Duodenal mucosa (tissue), 2 donors: Measurements from ENCODE around the gene PDCD10.

Experiments used
- H3K27ac ChIP-seq: one replicate; pipeline ENCODE4 v1.7.0; 2013; ENCODE audit warnings: low read depth, low read length
- H3K27me3 ChIP-seq, 2 donors: one replicate each; pipeline ENCODE4 v1.7.0; 2013; ENCODE audit warnings: low read length in 2 of 2, control low read depth in 1 of 2; ENCODE audit not compliant: insufficient read depth in 2 of 2, control insufficient read depth in 1 of 2
- H3K36me3 ChIP-seq, 2 donors: one replicate each; pipeline ENCODE4 v1.7.0; 2013; ENCODE audit warnings: low read length in 2 of 2, control low read depth in 1 of 2; ENCODE audit not compliant: insufficient read depth in 2 of 2, control insufficient read depth in 1 of 2
- H3K4me1 ChIP-seq, 2 donors: one replicate each; pipeline ENCODE4 v1.7.0; 2013; ENCODE audit warnings: low read length in 2 of 2, control low read depth in 1 of 2; ENCODE audit not compliant: insufficient read depth in 2 of 2, control insufficient read depth in 1 of 2
- H3K4me3 ChIP-seq, 2 donors: one replicate each; pipeline ENCODE4 v1.7.0; 2013; ENCODE audit warnings: low read length in 2 of 2, low read depth in 1 of 2
- H3K9ac ChIP-seq, 2 donors: one replicate each; pipeline ENCODE4 v1.7.0; 2013; ENCODE audit warnings: low read length in 2 of 2, low read depth in 1 of 2
- H3K9me3 ChIP-seq, 2 donors: one replicate each; pipeline ENCODE4 v1.7.0; 2013; ENCODE audit warnings: low read length in 2 of 2, control low read depth in 1 of 2; ENCODE audit not compliant: control insufficient read depth in 1 of 2

Gene PDCD10

GRCh38 chr3:167735233-167736138 is 794 bp upstream of the PDCD10 start, which contains the start of gene SERPINI1:
TSS of gene SERPINI1 (plus strand) at chr3:167735721. CDS start at chr3:167789129, 53,408 bp downstream.
- Histone ChIP-seq H3K27me3 (no peaks in the 10 kb centered on the region), H3K4me1 (peaks cover 18 to 25% of the 10 kb centered on the region in 2 donors), H3K4me3 (peak within 1 kb of the TSS; percentile 91 to 97), H3K36me3 (no peaks in the 10 kb centered on the region), H3K27ac (peak within 1 kb of the TSS; percentile 93), H3K9me3 (no peaks in the 10 kb centered on the region), H3K9ac (peak within 1 kb of the TSS; percentile 71 to 92)

GRCh38 chr3:167733961-167734497 is 663 bp downstream of the PDCD10 start:
- Histone ChIP-seq H3K27me3 (no peaks in the 10 kb centered on the region), H3K9ac (peak overlapping the region; percentile 66 to 92), H3K36me3 (no peaks in the 10 kb centered on the region), H3K4me3 (peak overlapping the region; percentile 91 to 97), H3K27ac (peak overlapping the region; percentile 93), H3K9me3 (no peaks in the 10 kb centered on the region), H3K4me1 (peaks cover 18 to 31% of the 10 kb centered on the region in 2 donors)

GRCh38 chr3:167732313-167733065 is 2.2 kb downstream of the PDCD10 start:
- H3K9ac ChIP-seq, result no peak overlapping the region
- no peaks in the 10 kb centered on the region for H3K9me3 ChIP-seq
- H3K4me3 ChIP-seq, result no peak overlapping the region
- H3K27ac ChIP-seq, result no peak overlapping the region
- peaks cover 27 to 45% of the 10 kb centered on the region in 2 donors for H3K4me1 ChIP-seq
- no peaks in the 10 kb centered on the region for H3K36me3 ChIP-seq
- no peaks in the 10 kb centered on the region for H3K27me3 ChIP-seq

GRCh38 chr3:167731393-167731792 is 3.3 kb downstream of the PDCD10 start:
- Histone ChIP-seq H3K9me3 (no peaks in the 10 kb centered on the region), H3K9ac (no peak overlapping the region), H3K4me3 (no peak overlapping the region), H3K27ac (no peak overlapping the region), H3K4me1 (peaks cover 32 to 51% of the 10 kb centered on the region in 2 donors), H3K36me3 (no peaks in the 10 kb centered on the region), H3K27me3 (no peaks in the 10 kb centered on the region)

GRCh38 chr3:167729591-167729990 is 5.1 kb downstream of the PDCD10 start:
- Histone ChIP-seq H3K36me3 (no peaks in the 10 kb centered on the region), H3K4me3 (no peak overlapping the region), H3K9me3 (no peaks in the 10 kb centered on the region), H3K4me1 (peaks cover 29 to 46% of the 10 kb centered on the region in 2 donors), H3K27ac (no peak overlapping the region), H3K9ac (no peak overlapping the region), H3K27me3 (no peaks in the 10 kb centered on the region)

GRCh38 chr3:167728632-167729323 is 5.9 kb downstream of the PDCD10 start:
- Histone ChIP-seq H3K9ac (no peak overlapping the region), H3K4me1 (peaks cover 27 to 48% of the 10 kb centered on the region in 2 donors), H3K4me3 (no peak overlapping the region), H3K36me3 (no peaks in the 10 kb centered on the region), H3K9me3 (no peaks in the 10 kb centered on the region), H3K27me3 (no peaks in the 10 kb centered on the region), H3K27ac (no peak overlapping the region)

GRCh38 chr3:167728176-167728575 is 6.5 kb downstream of the PDCD10 start:
- Histone ChIP-seq H3K9me3 (no peaks in the 10 kb centered on the region), H3K4me1 (peaks cover 27 to 48% of the 10 kb centered on the region in 2 donors), H3K36me3 (no peaks in the 10 kb centered on the region), H3K4me3 (no peak overlapping the region), H3K9ac (no peak overlapping the region), H3K27me3 (no peaks in the 10 kb centered on the region), H3K27ac (no peak overlapping the region)

GRCh38 chr3:167723872-167724271 is 10.8 kb downstream of the PDCD10 start:
- no peaks in the 10 kb centered on the region for H3K27me3 ChIP-seq
- no peak overlapping the region for H3K27ac ChIP-seq
- no peak overlapping the region for H3K9ac ChIP-seq
- H3K4me1 ChIP-seq, result peaks cover 23 to 35% of the 10 kb centered on the region in 2 donors
- H3K36me3 ChIP-seq, result peaks cover under 1 to 6% of the 10 kb centered on the region in 2 donors
- no peak overlapping the region for H3K4me3 ChIP-seq
- no peaks in the 10 kb centered on the region for H3K9me3 ChIP-seq

- H3K4me3 ChIP-seq, result no peak overlapping the region
- no peaks in the 10 kb centered on the region for H3K27me3 ChIP-seq
- peaks cover 7 to 14% of the 10 kb centered on the region in 2 donors for H3K36me3 ChIP-seq
- no peak overlapping the region for H3K27ac ChIP-seq
- H3K9ac ChIP-seq, result no peak overlapping the region
- no peaks in the 10 kb centered on the region for H3K9me3 ChIP-seq
- peaks cover 16 to 27% of the 10 kb centered on the region in 2 donors for H3K4me1 ChIP-seq
Observed at GRCh38 chr3:167723025-167723512, 11.6 kb downstream of the PDCD10 start.
